Caco-2 (cell line): ENCODE data around the gene AJAP1. TPM values are rescaled to one million over a fixed set of nuclear protein-coding genes. Genes with fewer than 3 reads are reported as not detected.

Experiments used
- BruUV-seq: library from RNA; stranded (reverse); fragments of 400-500 nt; replicated peaks from 2 replicates; lab custom pipeline; 2021; lab: Mats Ljungman, UMichigan
- CTCF ChIA-PET: fragments of 300-600 bp; sonication (Branson Sonifier 250); formaldehyde crosslinking; loops from one replicate; lab custom pipeline; 2022; ENCODE audit warnings: antibody characterized with exemption; lab: Charles Lee
- POLR2A ChIA-PET: fragments of 300-600 bp; sonication (Branson Sonifier 250); formaldehyde crosslinking; loops from one replicate; lab custom pipeline; 2022; ENCODE audit warnings: antibody characterized with exemption; lab: Charles Lee
- DNase-seq, 2 experiments: peaks; one replicate each; pipeline versions ENCODE4 v3.0.0 to v3.0.0-alpha.2; 2020 to 2022
- H3K27me3 ChIP-seq: replicated peaks from 2 replicates; pipeline ENCODE4 v1.6.0; 2011; ENCODE audit warnings: low read length; ENCODE audit not compliant: control insufficient read depth, insufficient read depth
- H3K36me3 ChIP-seq: 2 replicates; pipeline ENCODE4 v1.5.1; 2011; ENCODE audit warnings: low read length; ENCODE audit not compliant: control insufficient read depth, insufficient read depth
- H3K4me1 ChIP-seq: fragments of 250-450 bp; sonication (Bioruptor Pico); 2 replicates; pipeline ENCODE4 v1.5.1; 2020; ENCODE audit warnings: mild to moderate bottlenecking
- H3K4me3 ChIP-seq: 2 replicates; pipeline ENCODE4 v1.5.1; 2011; ENCODE audit warnings: low read depth, mild to moderate bottlenecking, control low read depth, low read length
- H3K9me3 ChIP-seq: fragments of 250-450 bp; sonication (Bioruptor Pico); 2 replicates; pipeline ENCODE4 v1.5.1; 2020; ENCODE audit warnings: mild to moderate bottlenecking, moderate library complexity
- H3K27ac Mint-ChIP-seq: one replicate; pipeline ENCODE4 v1.8.0; 2022; ENCODE audit warnings: mixed read lengths; ENCODE audit not compliant: unreplicated experiment
- H3K27me3 Mint-ChIP-seq: one replicate; pipeline ENCODE4 v1.8.0; 2022; ENCODE audit warnings: mixed read lengths; ENCODE audit not compliant: insufficient read depth, unreplicated experiment
- H3K36me3 Mint-ChIP-seq: one replicate; pipeline ENCODE4 v1.8.0; 2022; ENCODE audit warnings: mild to moderate bottlenecking, mixed read lengths; ENCODE audit not compliant: insufficient read depth, unreplicated experiment
- H3K4me1 Mint-ChIP-seq: one replicate; pipeline ENCODE4 v1.8.0; 2022; ENCODE audit warnings: low read depth, mixed read lengths; ENCODE audit not compliant: unreplicated experiment
- H3K4me3 Mint-ChIP-seq: one replicate; pipeline ENCODE4 v1.8.0; 2022; ENCODE audit warnings: mild to moderate bottlenecking, moderate library complexity, mixed read lengths; ENCODE audit not compliant: unreplicated experiment
- H3K9me3 Mint-ChIP-seq: one replicate; pipeline ENCODE4 v1.8.0; 2022; ENCODE audit warnings: mixed read lengths; ENCODE audit not compliant: unreplicated experiment
- intact Hi-C: fragments of 100-400 bp; cut with micrococcal nuclease; formaldehyde crosslinking; loops from one replicate; pipeline ENCODE4 v1.10.0; 2022; ENCODE audit not compliant: unreplicated experiment
- total RNA-seq: library from RNA; stranded (reverse); gene quantifications from 2 replicates; pipeline ENCODE4 v1.2.3, GENCODE V29; 2022
- TF ChIP-seq, protein P1 (sequence below), 2 experiments: fragments of 200-600 bp in 1 of 2; IDR thresholded peaks; 1 replicate in 1 of 2; 2 replicates in 1 of 2; pipeline versions ENCODE4 v1.5.1 to v1.8.0; 2011 to 2022; ENCODE audit warnings: antibody characterized with exemption in 1 of 2, control low read depth in 1 of 2, inconsistent platforms in 1 of 2, low read depth in 1 of 2, low read length in 1 of 2, mild to moderate bottlenecking in 1 of 2, moderate library complexity in 1 of 2; ENCODE audit not compliant: insufficient read depth in 1 of 2, severe bottlenecking in 1 of 2, unreplicated experiment in 1 of 2

AJAP1 gene
- total RNA-seq, 1 experiment from 2014 or later = not detected

DNA sequence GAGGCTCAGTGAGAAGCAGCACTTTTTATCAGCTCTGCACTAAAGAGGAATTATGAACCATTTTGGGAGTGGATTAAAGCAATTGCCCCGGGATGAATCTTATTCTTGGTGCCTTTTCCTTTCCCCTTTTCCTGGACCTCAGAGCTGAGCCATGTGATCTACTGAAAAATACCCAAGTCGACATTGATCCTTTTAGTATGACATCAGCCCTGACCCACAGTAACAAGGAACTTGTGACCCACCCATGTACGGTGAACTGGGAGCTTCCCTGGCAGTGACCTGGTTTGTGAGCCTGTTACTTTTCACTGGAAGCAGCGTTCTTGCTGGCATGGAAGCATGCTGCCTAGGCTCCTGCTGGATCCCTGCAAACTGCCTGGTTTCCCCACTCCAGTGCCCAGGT is 15.9 kb downstream of the AJAP1 start:
- TF ChIP-seq, protein P1, sequence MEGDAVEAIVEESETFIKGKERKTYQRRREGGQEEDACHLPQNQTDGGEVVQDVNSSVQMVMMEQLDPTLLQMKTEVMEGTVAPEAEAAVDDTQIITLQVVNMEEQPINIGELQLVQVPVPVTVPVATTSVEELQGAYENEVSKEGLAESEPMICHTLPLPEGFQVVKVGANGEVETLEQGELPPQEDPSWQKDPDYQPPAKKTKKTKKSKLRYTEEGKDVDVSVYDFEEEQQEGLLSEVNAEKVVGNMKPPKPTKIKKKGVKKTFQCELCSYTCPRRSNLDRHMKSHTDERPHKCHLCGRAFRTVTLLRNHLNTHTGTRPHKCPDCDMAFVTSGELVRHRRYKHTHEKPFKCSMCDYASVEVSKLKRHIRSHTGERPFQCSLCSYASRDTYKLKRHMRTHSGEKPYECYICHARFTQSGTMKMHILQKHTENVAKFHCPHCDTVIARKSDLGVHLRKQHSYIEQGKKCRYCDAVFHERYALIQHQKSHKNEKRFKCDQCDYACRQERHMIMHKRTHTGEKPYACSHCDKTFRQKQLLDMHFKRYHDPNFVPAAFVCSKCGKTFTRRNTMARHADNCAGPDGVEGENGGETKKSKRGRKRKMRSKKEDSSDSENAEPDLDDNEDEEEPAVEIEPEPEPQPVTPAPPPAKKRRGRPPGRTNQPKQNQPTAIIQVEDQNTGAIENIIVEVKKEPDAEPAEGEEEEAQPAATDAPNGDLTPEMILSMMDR (IDR thresholded peaks at IDR 0.05; ENCODE audit: insufficient read depth in 1 of 2, low read depth in 1 of 2, low read length in 1 of 2, severe bottlenecking in 1 of 2, unreplicated experiment in 1 of 2) = no peak
- Histone ChIP-seq H3K4me3 (no peak overlapping the region), H3K27me3 (no peaks in the 10 kb centered on the region), H3K36me3 (no peaks in the 10 kb centered on the region), H3K4me1 (peaks cover 4% of the 10 kb centered on the region; the same call in 1 of the 2 replicates), H3K9me3 (no peaks in the 10 kb centered on the region)
- DNase-seq = no peak
- Mint-ChIP-seq H3K9me3 (no peaks in the 10 kb centered on the region), H3K36me3 (no peaks in the 10 kb centered on the region), H3K27me3 (no peaks in the 10 kb centered on the region), H3K27ac (no peak overlapping the region), H3K4me1 (no peaks in the 10 kb centered on the region), H3K4me3 (no peak overlapping the region)
- BruUV-seq = no TSS peak
- POLR2A ChIA-PET = no interaction called here
- CTCF ChIA-PET = no interaction called here
- intact Hi-C loops = no loop called here

DNA sequence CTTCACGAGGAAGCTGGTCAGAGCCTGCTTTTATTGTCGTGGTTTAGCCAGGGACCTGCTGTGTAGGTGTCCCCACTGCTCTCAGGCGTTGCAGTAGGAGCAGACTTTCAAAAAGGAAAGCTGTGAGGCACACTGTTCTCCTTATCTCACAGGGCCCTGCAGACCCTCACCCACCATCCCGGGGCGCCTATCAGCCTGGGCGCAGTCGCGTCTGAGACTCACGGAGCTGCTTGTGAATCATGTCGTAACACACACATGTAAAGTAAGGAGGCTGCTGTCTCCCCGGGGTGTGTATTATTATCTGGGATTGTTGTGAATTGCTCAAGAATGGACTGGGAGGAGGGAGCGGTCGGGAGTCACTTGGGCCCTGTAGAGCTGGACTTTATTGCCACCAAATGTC is 17.4 kb downstream of the AJAP1 start:
- H3K9me3 ChIP-seq = no peaks in the 10 kb centered on the region
- no TSS peak for BruUV-seq
- no peak overlapping the region for H3K27ac Mint-ChIP-seq
- no peaks in the 10 kb centered on the region for H3K36me3 Mint-ChIP-seq
- no peaks in the 10 kb centered on the region for H3K27me3 Mint-ChIP-seq
- no peak overlapping the region for H3K4me3 ChIP-seq
- DNase-seq = no peak
- intact Hi-C loops = no loop called here
- TF ChIP-seq, protein P1 (IDR thresholded peaks at IDR 0.05; ENCODE audit: insufficient read depth in 1 of 2, low read depth in 1 of 2, low read length in 1 of 2, severe bottlenecking in 1 of 2, unreplicated experiment in 1 of 2) = no peak
- ChIA-PET POLR2A (no interaction called here), CTCF (no interaction called here)
- peaks cover 14% of the 10 kb centered on the region; the same call in 1 of the 2 replicates for H3K4me1 ChIP-seq
- H3K4me1 Mint-ChIP-seq = no peaks in the 10 kb centered on the region
- H3K4me3 Mint-ChIP-seq = no peak overlapping the region
- H3K36me3 ChIP-seq = no peaks in the 10 kb centered on the region
- H3K27me3 ChIP-seq = no peaks in the 10 kb centered on the region
- H3K9me3 Mint-ChIP-seq = no peaks in the 10 kb centered on the region

DNA sequence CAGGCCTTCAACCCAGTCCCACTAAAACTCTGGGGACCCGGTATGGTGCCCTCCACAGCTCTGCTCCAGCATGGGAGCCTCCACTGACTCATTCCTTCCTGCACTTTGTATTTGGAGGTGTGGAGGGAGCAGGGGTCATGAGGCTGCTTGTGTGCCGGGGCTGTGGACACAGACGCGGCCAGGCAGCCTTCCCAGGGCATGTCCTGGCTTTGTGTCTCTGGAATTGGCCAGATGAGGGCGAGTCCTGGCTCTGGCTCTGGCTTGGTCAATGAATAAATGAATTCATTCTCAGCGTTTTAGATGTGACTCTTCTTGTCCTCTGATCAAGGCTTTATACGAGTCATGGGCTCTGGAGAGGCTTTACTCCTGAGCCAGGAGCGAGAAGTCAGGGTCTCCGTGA is 19.1 kb downstream of the AJAP1 start:
- Mint-ChIP-seq H3K4me1 (no peaks in the 10 kb centered on the region), H3K9me3 (no peaks in the 10 kb centered on the region), H3K27me3 (no peaks in the 10 kb centered on the region), H3K27ac (no peak overlapping the region), H3K36me3 (no peaks in the 10 kb centered on the region), H3K4me3 (no peak overlapping the region)
- TF ChIP-seq, protein P1 (IDR thresholded peaks at IDR 0.05; ENCODE audit: insufficient read depth in 1 of 2, low read depth in 1 of 2, low read length in 1 of 2, severe bottlenecking in 1 of 2, unreplicated experiment in 1 of 2) = no peak
- no TSS peak for BruUV-seq
- H3K9me3 ChIP-seq = no peaks in the 10 kb centered on the region
- intact Hi-C loops = no loop called here
- no peak for DNase-seq
- POLR2A ChIA-PET = no interaction called here
- no peak overlapping the region for H3K4me3 ChIP-seq
- H3K27me3 ChIP-seq = no peaks in the 10 kb centered on the region
- H3K4me1 ChIP-seq = peaks cover 18% of the 10 kb centered on the region
- CTCF ChIA-PET = no interaction called here
- H3K36me3 ChIP-seq = no peaks in the 10 kb centered on the region
